Common myeloid progenitor, CD34-positive (primary cell): ENCODE measurements around the gene CEACAM16.

Experiments used
- CTCF ChIA-PET: fragments of 350-600 bp; sonication (Branson Sonifier 250); formaldehyde crosslinking; loops from one replicate; lab custom pipeline; 2021; ENCODE audit warnings: antibody characterized with exemption; lab: Charles Lee
- POLR2A ChIA-PET: fragments of 350-600 bp; sonication (Branson Sonifier 250); formaldehyde crosslinking; loops from one replicate; lab custom pipeline; 2021; ENCODE audit warnings: antibody characterized with exemption; lab: Charles Lee
- DNase-seq, 3 donors: peaks; one replicate each; pipeline versions ENCODE4 v3.0.0 to v3.0.0-alpha.2; 2013
- H3K27ac ChIP-seq, 2 experiments: 1 replicate in 1 of 2; 2 replicates in 1 of 2; pipeline ENCODE4 v1.7.0; 2013; ENCODE audit warnings: inconsistent platforms in 2 of 2, low read length in 2 of 2, mild to moderate bottlenecking in 2 of 2, low read depth in 1 of 2, moderate library complexity in 1 of 2; ENCODE audit not compliant: severe bottlenecking in 2 of 2, insufficient read depth in 1 of 2, poor library complexity in 1 of 2
- H3K27me3 ChIP-seq, 5 experiments: replicated peaks in 2 of 5; 1 replicate in 3 of 5; 2 replicates in 2 of 5; pipeline versions ENCODE4 v1.6.1 to v1.7.0; 2013; ENCODE audit warnings: low read length in 4 of 5, mild to moderate bottlenecking in 2 of 5, moderate library complexity in 2 of 5, inconsistent platforms in 1 of 5; ENCODE audit not compliant: insufficient read depth in 5 of 5, control insufficient read depth in 4 of 5
- H3K36me3 ChIP-seq, 4 experiments: 1 replicate in 2 of 4; 2 replicates in 2 of 4; pipeline versions ENCODE4 v1.6.1 to v1.7.0; 2013; ENCODE audit warnings: low read length in 3 of 4, control low read depth in 1 of 4, mild to moderate bottlenecking in 1 of 4; ENCODE audit not compliant: control insufficient read depth in 4 of 4, insufficient read depth in 4 of 4
- H3K4me1 ChIP-seq, 4 experiments: 1 replicate in 3 of 4; 2 replicates in 1 of 4; pipeline versions ENCODE4 v1.6.1 to v1.7.1; 2013; ENCODE audit warnings: low read length in 3 of 4, mild to moderate bottlenecking in 3 of 4, control low read depth in 1 of 4, inconsistent platforms in 1 of 4, moderate library complexity in 1 of 4; ENCODE audit not compliant: control insufficient read depth in 4 of 4, insufficient read depth in 4 of 4; ENCODE audit errors: control extremely low read depth in 1 of 4
- H3K4me3 ChIP-seq, 7 experiments: 1 replicate in 4 of 7; 2 replicates in 3 of 7; pipeline versions ENCODE4 v1.5.1 to v1.7.0; 2013; ENCODE audit warnings: mild to moderate bottlenecking in 7 of 7, low read length in 6 of 7, moderate library complexity in 6 of 7, inconsistent platforms in 2 of 7, low read depth in 2 of 7, control low read depth in 1 of 7; ENCODE audit not compliant: insufficient read depth in 4 of 7, control insufficient read depth in 1 of 7; ENCODE audit errors: extremely low read depth in 1 of 7
- H3K9me3 ChIP-seq, 5 experiments: 1 replicate in 4 of 5; 2 replicates in 1 of 5; pipeline versions ENCODE4 v1.6.1 to v1.7.1; 2013; ENCODE audit warnings: low read length in 4 of 5, mild to moderate bottlenecking in 2 of 5, inconsistent platforms in 1 of 5, low read depth in 1 of 5, moderate library complexity in 1 of 5; ENCODE audit not compliant: control insufficient read depth in 4 of 5, insufficient read depth in 2 of 5; ENCODE audit errors: control extremely low read depth in 1 of 5
- WGBS: methylation state at CpG from one replicate; pipeline ENCODE4 v1.1.5; 2013; ENCODE audit not compliant: insufficient coverage; 5-methylcytosine and 5-hydroxymethylcytosine counted together

Gene CEACAM16

GRCh38 chr19:44702551-44703176 is 3.7 kb downstream of the CEACAM16 start:
- no peak for DNase-seq
- 97% methylated on average over 13 of the region's 17 CpGs for WGBS
- Histone ChIP-seq H3K4me3 (no peak overlapping the region), H3K36me3 (no peaks in the 10 kb centered on the region), H3K27ac (no peak overlapping the region), H3K4me1 (peaks cover 0 to 10% (median 6%) of the 10 kb centered on the region in 4 experiments), H3K9me3 (no peaks in the 10 kb centered on the region), H3K27me3 (no peaks in the 10 kb centered on the region)
- ChIA-PET POLR2A (no interaction called here), CTCF (interaction anchor here (0.9 to 1.5 kb wide), 4 partner anchors 8 to 21 kb away, joined by 3 to 5 read pairs (median 4); no protein-coding TSS in a partner anchor)

- no peak overlapping the region for H3K27ac ChIP-seq
- H3K36me3 ChIP-seq = no peaks in the 10 kb centered on the region
- WGBS = 97% methylated on average over 26 of the region's 28 CpGs
- no peak overlapping the region for H3K4me3 ChIP-seq
- H3K27me3 ChIP-seq = no peaks in the 10 kb centered on the region
- H3K9me3 ChIP-seq = no peaks in the 10 kb centered on the region
- H3K4me1 ChIP-seq = peaks cover 0 to 1% (median 0%) of the 10 kb centered on the region in 4 experiments
- DNase-seq = no peak
- ChIA-PET POLR2A (no interaction called here), CTCF (interaction anchor here (0.9 kb wide), 2 partner anchors 19 to 21 kb away, joined by 4 to 5 read pairs; no protein-coding TSS in a partner anchor)
These were observed 4.6 kb downstream of the CEACAM16 start for GRCh38 chr19:44703336-44704078.

GRCh38 chr19:44704982-44705381 is 6.0 kb downstream of the CEACAM16 start:
- Histone ChIP-seq H3K9me3 (no peaks in the 10 kb centered on the region), H3K27me3 (no peaks in the 10 kb centered on the region), H3K4me3 (no peak overlapping the region), H3K36me3 (no peaks in the 10 kb centered on the region), H3K27ac (no peak overlapping the region), H3K4me1 (peaks cover 0 to 3% (median 1%) of the 10 kb centered on the region in 4 experiments)
- WGBS = 83% methylated on average over 1 of the region's 1 CpG
- ChIA-PET CTCF (no interaction called here), POLR2A (interaction anchor here (0.6 kb wide), 1 partner anchor 10 kb away, joined by 4 read pairs; no protein-coding TSS in a partner anchor)
- DNase-seq = no peak

- ChIA-PET POLR2A (interaction anchor here (0.6 kb wide), 1 partner anchor 9 kb away, joined by 4 read pairs; no protein-coding TSS in a partner anchor), CTCF (interaction anchor here (1.1 to 1.4 kb wide), 3 partner anchors 10 to 16 kb away, joined by 3 to 5 read pairs (median 3); no protein-coding TSS in a partner anchor)
- DNase-seq = no peak
- no peaks in the 10 kb centered on the region for H3K9me3 ChIP-seq
- 100% methylated on average over 9 of the region's 12 CpGs for whole genome bisulfite sequencing
- no peaks in the 10 kb centered on the region for H3K27me3 ChIP-seq
- H3K36me3 ChIP-seq = no peaks in the 10 kb centered on the region
- H3K4me3 ChIP-seq = no peak overlapping the region
- no peak overlapping the region for H3K27ac ChIP-seq
- peaks cover 0 to 9% (median 7%) of the 10 kb centered on the region in 4 experiments for H3K4me1 ChIP-seq
These were observed 6.6 kb downstream of the CEACAM16 start for GRCh38 chr19:44705502-44706010.

- no peak overlapping the region for H3K4me3 ChIP-seq
- 93% methylated on average over 5 of the region's 6 CpGs for WGBS
- H3K36me3 ChIP-seq = no peaks in the 10 kb centered on the region
- no peaks in the 10 kb centered on the region for H3K9me3 ChIP-seq
- no peaks in the 10 kb centered on the region for H3K27me3 ChIP-seq
- H3K27ac ChIP-seq = no peak overlapping the region
- ChIA-PET CTCF (interaction anchor here (1.1 to 1.4 kb wide), 3 partner anchors 9 to 17 kb away, joined by 3 to 5 read pairs (median 3); no protein-coding TSS in a partner anchor), POLR2A (no interaction called here)
- peaks cover 0 to 12% (median 10%) of the 10 kb centered on the region in 4 experiments for H3K4me1 ChIP-seq
- DNase-seq = no peak
These were observed 7.7 kb downstream of the CEACAM16 start for GRCh38 chr19:44706506-44707236.

GRCh38 chr19:44707794-44708193 is 8.8 kb downstream of the CEACAM16 start:
- no peak for DNase-seq
- Histone ChIP-seq H3K27me3 (no peaks in the 10 kb centered on the region), H3K36me3 (no peaks in the 10 kb centered on the region), H3K9me3 (no peaks in the 10 kb centered on the region), H3K27ac (no peak overlapping the region), H3K4me3 (no peak overlapping the region), H3K4me1 (peaks cover 0 to 13% (median 10%) of the 10 kb centered on the region in 4 experiments)
- ChIA-PET CTCF (interaction anchor here (1.7 kb wide), 1 partner anchor 14 kb away, joined by 9 read pairs; no protein-coding TSS in a partner anchor), POLR2A (no interaction called here)
- WGBS = 98% methylated on average over 19 of the region's 20 CpGs
